NCI-H1048 (cell line): ENCODE data around the gene RNASEH2C.
"Not testable (repeated sequence)": the region's sequence is repeated elsewhere in the genome, so short reads cannot be mapped to it uniquely, and the experiment has no call there.

Source experiments
- DNase-seq: peaks from one replicate; lab custom pipeline; 2025; lab: John Stamatoyannopoulos, UW

The RNASEH2C gene

GRCh38 chr11:65720211-65720934, at the start of gene RNASEH2C:
Gene RNASEH2C, minus strand, starts transcription at chr11:65720798. Its CDS starts 40 bp downstream, at chr11:65720758.
- DNase-seq: peak; percentile 66

GRCh38 chr11:65767806-65768205, 47.2 kb upstream of the RNASEH2C start:
- not testable (repeated sequence) for DNase-seq

DNA sequence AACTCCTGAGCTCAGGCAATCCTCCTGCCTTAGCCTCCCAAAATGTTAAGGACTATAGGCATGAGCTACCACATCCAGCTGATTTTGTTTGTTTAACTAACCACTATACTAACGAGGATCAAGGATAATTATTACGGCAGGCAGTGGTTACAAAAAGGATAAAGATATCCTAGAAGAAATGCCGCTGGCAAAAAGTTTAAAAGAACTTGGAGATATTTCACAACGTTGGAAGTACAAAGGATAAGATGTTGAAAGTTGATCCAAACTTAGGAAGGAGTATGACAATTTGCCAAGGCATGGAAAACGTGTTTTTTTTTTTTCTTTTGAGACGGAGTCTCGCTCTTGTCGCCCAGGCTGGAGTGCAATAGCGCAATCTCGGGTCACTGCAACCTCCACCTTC, 46.8 kb upstream of the RNASEH2C start:
- DNase-seq: no peak

GRCh38 chr11:65766535-65766934, 45.9 kb upstream of the RNASEH2C start:
- DNase-seq: no peak

GRCh38 chr11:65764434-65764833, 43.8 kb upstream of the RNASEH2C start:
- DNase-seq: no peak

GRCh38 chr11:65762816-65763215, 42.2 kb upstream of the RNASEH2C start:
- DNase-seq: not testable (repeated sequence)

DNA sequence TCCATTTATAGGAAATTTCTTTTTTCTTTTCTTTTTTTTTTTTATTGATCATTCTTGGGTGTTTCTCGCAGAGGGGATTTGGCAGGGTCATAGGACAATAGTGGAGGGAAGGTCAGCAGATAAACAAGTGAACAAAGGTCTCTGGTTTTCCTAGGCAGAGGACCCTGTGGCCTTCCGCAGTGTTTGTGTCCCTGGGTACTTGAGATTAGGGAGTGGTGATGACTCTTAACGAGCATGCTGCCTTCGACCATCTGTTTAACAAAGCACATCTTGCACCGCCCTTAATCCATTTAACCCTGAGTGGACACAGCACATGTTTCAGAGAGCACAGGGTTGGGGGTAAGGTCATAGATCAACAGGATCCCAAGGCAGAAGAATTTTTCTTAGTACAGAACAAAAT, 41.6 kb upstream of the RNASEH2C start:
- not testable (repeated sequence) for DNase-seq

DNA sequence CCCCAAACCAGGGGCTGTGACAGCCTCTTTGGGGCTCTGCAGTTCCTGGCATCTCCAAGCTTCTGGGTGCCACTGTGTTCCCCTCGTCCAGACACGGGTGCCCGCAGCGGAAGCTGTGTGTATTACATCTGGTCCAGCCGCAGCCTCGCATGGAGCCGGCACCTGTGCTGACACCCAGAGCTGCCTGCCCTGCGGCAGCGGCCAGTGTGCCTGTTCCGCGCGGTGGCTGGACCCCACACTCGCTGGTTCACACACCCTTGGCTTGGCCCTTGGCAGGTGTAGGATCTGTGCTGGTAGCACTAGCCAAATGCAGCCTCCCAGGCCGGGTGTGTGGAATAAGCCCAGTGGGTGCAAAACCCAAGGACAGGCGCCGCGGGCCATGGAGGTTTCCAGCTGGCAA, 24.5 kb upstream of the RNASEH2C start:
- DNase-seq: no peak

DNA sequence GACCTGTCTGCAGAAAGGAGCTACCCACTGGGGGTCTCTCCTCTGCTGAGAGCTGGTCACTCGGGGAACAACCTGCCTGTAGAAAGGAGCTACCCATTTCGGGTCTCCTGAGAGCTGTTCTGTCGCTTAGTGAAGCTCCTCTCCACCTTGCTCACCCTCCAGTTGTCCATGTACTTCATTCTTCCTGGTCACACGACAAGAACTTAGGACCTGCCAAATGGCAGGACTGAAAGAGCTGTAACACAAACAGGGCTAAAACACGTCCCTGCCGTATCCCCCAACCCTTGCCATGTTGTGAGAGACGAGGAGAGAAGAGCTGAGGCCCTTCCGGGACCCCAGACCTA, 24.1 kb upstream of the RNASEH2C start:
- DNase-seq: no peak

GRCh38 chr11:65744026-65744698, 23.6 kb upstream of the RNASEH2C start:
- DNase-seq: peak; percentile 8

DNA sequence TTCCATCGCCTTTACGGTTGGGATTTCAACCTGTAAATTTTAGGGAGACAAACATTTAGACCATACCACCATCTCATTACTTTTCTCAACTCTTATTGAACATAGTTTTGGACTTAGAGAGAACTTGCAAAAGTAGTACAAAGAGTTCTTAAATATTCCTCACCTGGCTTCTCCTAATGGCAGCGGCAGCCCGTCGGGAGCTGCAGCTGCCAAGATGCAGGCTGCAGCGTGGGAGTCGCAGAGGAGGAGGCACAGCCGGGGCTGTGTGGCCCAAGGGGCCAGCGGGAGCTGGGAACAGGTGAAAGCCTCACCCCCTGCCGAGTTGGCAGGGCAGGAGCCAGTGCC, 23.1 kb upstream of the RNASEH2C start:
- DNase-seq: no peak

DNA sequence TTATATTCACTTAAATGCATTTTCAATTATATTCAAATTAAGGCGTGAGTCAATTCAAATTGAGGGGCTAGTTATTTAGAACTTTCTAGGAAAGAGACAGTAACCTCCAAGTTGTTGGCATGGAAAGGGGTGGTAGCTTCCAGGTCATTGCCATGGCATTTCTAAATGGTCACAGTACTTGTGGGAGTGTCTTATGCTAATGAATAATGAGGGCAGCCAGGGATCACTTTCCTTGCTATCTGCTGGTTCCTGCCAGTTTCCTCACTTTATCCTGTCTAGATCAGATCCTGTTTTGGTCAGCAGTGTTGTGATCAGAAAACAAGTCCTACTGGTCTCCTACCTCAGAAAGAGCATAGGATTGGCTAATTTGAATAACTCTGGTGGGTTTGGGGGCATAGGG, 21.8 kb upstream of the RNASEH2C start:
- DNase-seq: no peak

DNA sequence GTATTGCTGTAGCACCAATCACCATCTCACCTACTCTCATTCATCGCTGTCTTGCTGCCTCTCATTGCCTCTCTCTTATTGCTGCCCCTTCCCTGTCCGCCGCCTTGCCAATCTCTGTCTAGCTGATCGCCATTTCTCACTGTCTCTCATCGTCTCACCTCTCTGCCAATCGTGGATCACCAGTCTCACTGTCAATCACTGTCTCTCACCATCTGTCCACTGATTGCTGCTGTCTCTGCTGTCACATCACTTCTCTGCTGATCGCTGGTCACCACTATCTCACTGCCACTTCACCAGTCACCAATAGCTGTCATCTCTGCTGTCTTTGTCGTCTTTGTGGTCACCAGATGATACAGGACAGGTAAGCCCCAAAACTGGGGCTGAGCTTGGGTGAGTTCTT, 20.6 kb upstream of the RNASEH2C start:
- no peak for DNase-seq

DNA sequence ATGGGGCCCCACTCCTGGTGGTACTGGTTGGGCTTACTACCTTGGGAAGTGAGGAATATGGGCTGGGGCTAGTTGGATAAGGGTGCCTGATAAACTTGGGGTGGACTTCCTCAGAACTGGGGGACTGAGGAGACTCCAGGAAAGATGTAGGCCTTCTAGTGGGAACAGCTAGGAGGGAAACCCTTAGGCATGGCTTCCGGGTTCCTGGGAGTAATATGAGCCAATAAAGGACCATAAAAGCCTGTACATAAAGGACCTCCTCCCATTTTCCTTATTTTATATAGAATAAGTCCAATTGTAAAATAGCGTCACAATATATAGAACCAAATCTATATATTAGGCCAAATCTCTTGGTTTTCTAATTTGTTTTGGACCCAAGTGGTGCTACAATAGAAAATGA, 18.4 kb upstream of the RNASEH2C start:
- DNase-seq: no peak

GRCh38 chr11:65736810-65737209, 16.2 kb upstream of the RNASEH2C start:
- DNase-seq: no peak

- not testable (repeated sequence) for DNase-seq
Measured at GRCh38 chr11:65735111-65735510, 14.5 kb upstream of the RNASEH2C start.

- no peak for DNase-seq
Measured at GRCh38 chr11:65730461-65730860, 9.9 kb upstream of the RNASEH2C start.

DNA sequence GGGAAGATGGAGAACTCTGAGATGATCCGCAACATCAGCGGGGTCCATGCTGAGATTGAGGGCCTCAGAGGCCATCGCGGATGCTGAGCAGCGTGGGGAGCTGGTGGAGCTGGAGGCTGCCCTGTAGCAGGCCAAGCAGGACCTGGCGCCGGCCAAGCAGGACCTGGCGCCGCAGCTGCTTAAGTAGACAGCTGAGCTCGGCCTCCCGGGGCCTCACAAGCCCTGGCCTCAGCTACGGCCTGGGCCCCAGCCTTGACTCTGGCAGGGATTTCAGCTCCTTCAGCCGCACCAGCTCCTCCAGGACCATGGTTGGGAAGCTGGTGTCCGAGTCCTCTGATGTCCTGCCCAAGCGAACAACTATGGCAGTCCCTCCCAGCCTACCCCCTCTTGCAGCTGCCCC, 7.3 kb upstream of the RNASEH2C start:
- no peak for DNase-seq

DNA sequence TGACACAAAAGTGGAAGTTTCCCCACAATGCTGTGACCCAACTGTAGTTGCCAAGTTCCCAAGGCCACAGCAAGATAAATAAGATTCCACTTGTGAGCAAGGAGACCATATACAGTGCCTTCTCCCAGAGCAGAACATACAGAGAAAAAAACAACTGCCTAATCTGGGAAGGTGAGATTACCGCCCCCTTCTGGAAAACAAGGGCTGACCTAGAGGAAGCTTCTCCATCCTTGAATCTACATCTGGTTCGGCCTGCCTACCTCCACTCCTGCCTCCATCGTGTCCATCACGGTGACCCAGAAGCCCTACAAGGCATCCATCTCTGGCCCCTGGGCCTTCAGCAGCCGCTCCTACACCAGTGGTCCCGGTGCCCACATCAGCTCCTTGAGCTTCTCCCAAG, 6.1 kb upstream of the RNASEH2C start:
- no peak for DNase-seq

DNA sequence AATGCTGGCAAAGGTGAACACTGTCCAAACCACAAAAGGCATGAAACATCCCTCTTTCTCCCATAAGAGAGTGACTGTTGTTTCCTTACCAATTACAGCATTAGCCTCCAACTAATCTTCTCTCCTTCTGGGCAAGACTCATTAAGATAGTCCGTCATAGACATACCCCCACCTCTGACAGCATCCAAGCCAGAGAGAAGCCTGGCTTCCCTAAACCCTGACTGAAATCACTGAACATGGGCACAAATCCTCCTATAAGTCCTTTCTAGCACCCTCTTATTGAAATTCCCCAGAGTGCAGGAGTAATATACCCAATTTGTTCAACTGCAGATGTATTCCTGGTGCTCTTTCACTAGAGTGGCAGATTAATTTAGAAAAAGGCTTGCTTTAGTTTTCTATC, 1.7 kb upstream of the RNASEH2C start:
- no peak for DNase-seq

GRCh38 chr11:65719871-65720210, 757 bp downstream of the RNASEH2C start:
- no peak for DNase-seq

DNA sequence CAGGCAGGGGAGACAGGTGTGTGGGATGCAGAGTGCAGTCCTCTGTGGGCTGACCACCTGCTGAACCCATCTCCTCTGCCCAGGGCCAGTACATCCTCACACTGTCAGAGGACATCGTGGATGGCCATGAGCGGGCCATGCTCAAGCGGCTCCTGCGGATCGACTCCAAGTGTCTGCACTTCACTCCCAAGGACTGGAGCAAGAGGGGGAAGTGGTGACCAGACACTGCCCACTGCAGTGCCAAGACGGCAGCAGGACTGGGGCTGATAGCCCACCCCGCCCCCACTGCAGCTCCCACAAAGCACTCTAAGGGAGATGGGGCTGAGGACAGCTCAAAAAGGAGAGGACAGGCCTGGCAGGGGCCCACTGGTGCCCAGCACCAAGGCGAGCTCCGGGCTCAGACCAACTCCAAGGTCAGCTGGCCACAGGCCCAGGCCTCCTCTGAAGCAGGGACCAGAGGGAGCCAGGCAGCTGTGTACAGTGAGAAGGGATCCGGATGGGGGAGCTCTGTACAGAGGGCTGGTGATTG, 1.6 kb downstream of the RNASEH2C start:
- DNase-seq: no peak

GRCh38 chr11:65718531-65718930, 2.1 kb downstream of the RNASEH2C start:
- no peak for DNase-seq

DNA sequence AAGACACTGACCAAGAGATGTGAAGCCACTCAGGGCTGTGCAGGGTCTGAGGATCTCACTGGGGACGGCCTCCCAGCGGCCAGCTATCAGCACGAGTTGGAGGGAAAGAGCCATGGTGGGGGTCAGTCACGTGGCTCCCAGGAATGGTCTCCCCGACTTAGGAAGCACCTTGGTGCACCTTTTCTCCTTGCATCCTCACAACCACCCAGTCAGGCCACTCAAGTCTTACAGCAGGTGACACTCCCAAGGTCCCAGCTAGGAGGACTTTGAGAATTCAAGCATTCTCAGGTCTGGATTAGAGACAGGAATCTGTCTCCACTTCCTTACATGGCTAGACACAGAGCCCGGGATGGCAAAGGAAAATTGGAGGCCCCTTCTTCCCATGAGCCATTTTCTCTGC, 2.7 kb downstream of the RNASEH2C start:
- no peak for DNase-seq
